ENCODE measurements around the gene SERPINI1.

GRCh38 chr3:167844528-167844927 is 109.0 kb downstream of the SERPINI1 start:
- TF ChIP-seq POLR2A (IDR thresholded peaks at IDR 0.05; ENCODE audit: low read length): no peak
- TF ChIP-seq GATA1 (IDR thresholded peaks at IDR 0.05; ENCODE audit: low read depth, low read length): no peak

All from erythroblast (primary cell).